ENCODE results near the gene RAB27B.
"Not testable (repeated sequence)": the region's sequence is repeated elsewhere in the genome, so short reads cannot be mapped to it uniquely, and the experiment has no call there.

The RAB27B gene

DNA sequence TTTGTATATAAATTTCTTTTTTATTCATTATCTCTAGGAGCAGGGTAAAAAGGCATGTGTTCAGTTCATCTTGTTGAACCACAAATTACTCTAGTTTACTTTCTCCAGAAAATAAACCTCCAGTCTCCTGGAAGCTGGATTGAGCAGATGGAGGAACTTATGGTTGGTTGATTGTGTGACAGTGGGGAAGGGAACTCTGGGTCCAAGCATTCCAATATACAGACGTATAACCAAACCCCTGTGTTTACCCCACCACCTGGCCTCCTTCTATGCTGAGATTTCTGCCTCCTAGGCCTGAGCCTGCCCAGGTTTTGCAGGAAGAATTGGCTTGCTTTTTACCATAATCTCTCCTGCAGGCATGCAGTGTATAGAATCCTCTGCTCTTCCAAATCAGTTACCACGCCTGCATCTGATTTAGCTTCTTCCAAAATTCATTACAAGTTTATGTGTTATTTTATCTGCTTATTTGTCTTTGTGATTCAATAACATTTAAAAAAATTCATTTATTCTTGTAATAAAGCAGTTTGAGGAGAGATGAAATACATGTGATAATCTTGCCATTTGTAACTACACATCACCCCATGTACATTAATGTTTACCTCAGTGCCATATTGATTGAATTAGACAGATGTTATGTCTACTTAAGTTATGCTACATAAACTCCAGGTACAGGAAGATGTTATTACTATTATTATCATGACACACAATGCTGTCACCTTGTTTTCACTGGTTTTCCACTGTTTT, 2.5 kb upstream of the RAB27B start:
- H3K4me1 Mint-ChIP-seq (ENCODE audit: low read depth in 2 of 2) = peaks cover 10 to 12% of the 10 kb centered on the region in 2 donors
- no peak overlapping the region for H3K4me3 Mint-ChIP-seq
- H3K9me3 Mint-ChIP-seq = no peaks in the 10 kb centered on the region
- ATAC-seq (replicated peaks) (no peak), DNase-seq (no peak)
- H3K36me3 Mint-ChIP-seq (ENCODE audit: insufficient read depth) = no peaks in the 10 kb centered on the region
- H3K27me3 Mint-ChIP-seq = no peaks in the 10 kb centered on the region
- H3K27ac Mint-ChIP-seq = no peak overlapping the region

DNA sequence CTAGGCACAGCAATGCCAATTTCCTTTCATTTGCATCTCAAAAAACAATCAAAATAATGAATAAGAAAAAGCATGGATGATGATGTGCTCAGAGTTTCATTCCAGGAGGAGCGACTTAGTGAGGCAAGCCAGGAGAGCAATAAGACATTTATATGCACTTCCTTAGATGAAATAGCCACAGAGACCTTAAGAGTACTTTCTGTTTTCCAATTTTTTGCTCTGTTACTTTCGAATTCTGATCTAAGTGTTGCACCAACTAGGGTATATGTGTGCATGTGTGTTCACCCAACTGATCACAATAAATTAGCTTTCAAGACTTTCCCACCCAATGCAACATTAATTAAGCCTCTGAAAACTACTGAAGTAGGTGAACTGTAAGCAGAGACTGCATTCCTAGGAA, 709 bp downstream of the RAB27B start:
- Mint-ChIP-seq H3K4me3 (peak overlapping the region; percentile 85 to 86), H3K4me1 (ENCODE audit: low read depth in 2 of 2) (peaks cover 12 to 14% of the 10 kb centered on the region in 2 donors), H3K36me3 (ENCODE audit: insufficient read depth) (no peaks in the 10 kb centered on the region), H3K9me3 (peaks cover 0 to 8% of the 10 kb centered on the region in 2 donors), H3K27ac (peak overlapping the region; percentile 75 to 85), H3K27me3 (no peaks in the 10 kb centered on the region)
- DNase-seq (no peak), ATAC-seq (replicated peaks) (peak; percentile 34)

DNA sequence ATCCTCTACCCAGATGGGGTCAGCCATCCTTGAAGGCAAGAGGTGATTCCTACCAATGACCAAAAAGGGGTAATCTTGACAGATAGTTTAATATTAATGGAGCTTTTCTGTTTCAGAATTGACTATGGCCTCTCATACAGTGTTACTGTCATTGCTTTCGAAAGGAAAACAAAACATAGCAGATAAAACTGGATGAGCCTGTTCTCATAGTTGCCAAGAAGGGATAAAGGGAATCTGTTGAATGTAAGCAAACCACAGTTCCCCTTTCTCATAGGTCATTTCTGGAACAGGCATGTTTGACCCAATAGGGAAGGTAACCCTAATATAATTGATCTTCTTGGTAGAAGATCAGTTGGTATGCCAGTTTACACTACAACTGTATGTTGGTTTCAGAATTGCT, 1.6 kb downstream of the RAB27B start:
- H3K4me1 Mint-ChIP-seq (ENCODE audit: low read depth in 2 of 2) = peaks cover 12 to 15% of the 10 kb centered on the region in 2 donors
- H3K36me3 Mint-ChIP-seq (ENCODE audit: insufficient read depth) = no peaks in the 10 kb centered on the region
- DNase-seq (no peak), ATAC-seq (replicated peaks) (no peak)
- no peaks in the 10 kb centered on the region for H3K27me3 Mint-ChIP-seq
- peaks cover 0 to 8% of the 10 kb centered on the region in 2 donors for H3K9me3 Mint-ChIP-seq
- peak overlapping the region in 1 of 2 donors; percentile 44 for H3K27ac Mint-ChIP-seq
- peak overlapping the region; percentile 27 to 85 for H3K4me3 Mint-ChIP-seq

DNA sequence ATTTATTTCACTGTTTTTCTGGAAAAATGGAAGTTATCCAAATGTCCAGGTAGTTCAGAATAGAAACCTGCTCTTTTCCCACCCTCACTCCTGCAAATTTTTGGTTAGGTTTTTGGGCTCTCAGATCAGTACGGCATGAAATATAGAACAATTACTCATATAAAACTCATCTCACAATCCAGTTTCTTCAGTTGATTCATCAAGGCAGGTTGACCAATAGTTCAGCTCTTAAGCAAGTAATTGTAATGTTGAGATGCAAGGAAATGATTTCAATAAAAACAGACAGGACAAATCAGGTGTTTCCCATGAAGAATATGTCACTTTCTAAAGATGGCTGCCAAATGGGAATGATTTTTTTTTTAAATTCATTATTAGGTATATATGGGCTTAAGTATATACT, 2.0 kb downstream of the RAB27B start:
- H3K4me3 Mint-ChIP-seq = peak overlapping the region in 1 of 2 donors; percentile 27
- peaks cover 12 to 15% of the 10 kb centered on the region in 2 donors for H3K4me1 Mint-ChIP-seq (ENCODE audit: low read depth in 2 of 2)
- DNase-seq (no peak), ATAC-seq (replicated peaks) (no peak)
- H3K27ac Mint-ChIP-seq = peak overlapping the region in 1 of 2 donors; percentile 44
- no peaks in the 10 kb centered on the region for H3K27me3 Mint-ChIP-seq
- H3K36me3 Mint-ChIP-seq (ENCODE audit: insufficient read depth) = no peaks in the 10 kb centered on the region
- peaks cover 0 to 8% of the 10 kb centered on the region in 2 donors for H3K9me3 Mint-ChIP-seq

DNA sequence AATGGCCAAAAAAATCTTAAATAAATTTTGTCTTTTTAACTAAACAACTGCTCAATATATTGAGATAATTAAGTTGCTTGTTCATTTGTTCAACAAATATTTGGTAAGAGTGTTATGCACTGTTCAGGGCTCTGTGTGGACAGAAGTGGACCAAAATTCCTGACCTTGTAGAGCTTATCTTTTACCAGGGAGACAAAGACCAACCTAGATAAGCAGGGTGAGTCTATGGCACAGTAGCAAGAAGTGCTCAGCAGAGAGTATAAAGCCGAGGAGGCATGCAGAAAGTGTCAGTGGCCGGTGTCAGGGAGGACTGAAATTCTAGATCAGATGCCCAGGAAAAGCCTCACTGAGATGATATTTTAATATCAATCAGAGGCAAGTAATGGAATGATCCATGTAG, 2.6 kb downstream of the RAB27B start:
- Mint-ChIP-seq H3K27ac (no peak overlapping the region), H3K4me3 (no peak overlapping the region), H3K4me1 (ENCODE audit: low read depth in 2 of 2) (peaks cover 12 to 15% of the 10 kb centered on the region in 2 donors), H3K9me3 (peaks cover 0 to 8% of the 10 kb centered on the region in 2 donors), H3K36me3 (ENCODE audit: insufficient read depth) (no peaks in the 10 kb centered on the region), H3K27me3 (no peaks in the 10 kb centered on the region)
- DNase-seq = no peak
- ATAC-seq (replicated peaks) = no peak

DNA sequence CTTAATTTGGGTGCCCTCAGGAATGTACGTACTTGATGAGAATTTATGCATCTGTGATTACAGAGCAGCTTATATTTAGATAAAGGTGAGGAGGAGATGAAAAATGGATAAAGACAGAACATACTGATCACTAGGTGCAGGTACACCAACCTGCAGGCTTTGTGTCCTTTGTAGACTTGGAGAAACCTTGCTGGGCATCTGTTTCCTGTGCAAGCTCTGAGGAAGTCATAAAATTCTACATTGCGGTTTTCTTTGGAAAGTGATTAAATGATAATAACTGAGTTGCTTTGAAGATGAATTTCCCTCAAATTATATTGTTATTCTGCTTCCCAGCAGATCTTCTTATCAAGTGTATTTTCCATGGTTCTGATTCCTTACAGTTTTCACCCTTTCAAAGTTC, 7.7 kb downstream of the RAB27B start:
- Mint-ChIP-seq H3K4me3 (no peak overlapping the region), H3K36me3 (ENCODE audit: insufficient read depth) (no peaks in the 10 kb centered on the region), H3K4me1 (ENCODE audit: low read depth in 2 of 2) (peaks cover 0 to 5% of the 10 kb centered on the region in 2 donors), H3K9me3 (peaks cover 0 to 8% of the 10 kb centered on the region in 2 donors), H3K27ac (no peak overlapping the region), H3K27me3 (no peaks in the 10 kb centered on the region)
- DNase-seq (no peak), ATAC-seq (replicated peaks) (no peak)

DNA sequence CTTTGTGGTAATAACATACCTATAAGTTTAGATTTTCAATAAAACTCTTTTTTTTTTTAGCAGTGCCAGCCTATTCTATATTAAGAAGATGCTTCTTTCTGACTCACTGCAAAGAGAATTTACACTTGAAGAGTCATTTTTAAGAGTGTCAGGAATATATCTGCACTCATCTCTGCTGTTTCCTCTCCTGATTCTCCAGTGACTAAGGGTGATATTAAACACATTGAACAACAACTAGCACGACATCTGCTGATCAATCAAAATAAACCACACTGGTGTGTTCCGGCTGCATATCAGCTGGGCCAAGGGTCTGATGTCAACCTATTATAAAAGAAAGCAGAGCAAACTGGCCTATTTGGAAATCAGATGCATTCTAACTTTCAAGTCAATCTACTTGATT, 15.0 kb downstream of the RAB27B start:
- ATAC-seq (replicated peaks) (no peak), DNase-seq (no peak)
- Mint-ChIP-seq H3K36me3 (ENCODE audit: insufficient read depth) (no peaks in the 10 kb centered on the region), H3K4me1 (ENCODE audit: low read depth in 2 of 2) (no peaks in the 10 kb centered on the region), H3K4me3 (no peak overlapping the region), H3K9me3 (no peaks in the 10 kb centered on the region), H3K27ac (no peak overlapping the region), H3K27me3 (no peaks in the 10 kb centered on the region)

DNA sequence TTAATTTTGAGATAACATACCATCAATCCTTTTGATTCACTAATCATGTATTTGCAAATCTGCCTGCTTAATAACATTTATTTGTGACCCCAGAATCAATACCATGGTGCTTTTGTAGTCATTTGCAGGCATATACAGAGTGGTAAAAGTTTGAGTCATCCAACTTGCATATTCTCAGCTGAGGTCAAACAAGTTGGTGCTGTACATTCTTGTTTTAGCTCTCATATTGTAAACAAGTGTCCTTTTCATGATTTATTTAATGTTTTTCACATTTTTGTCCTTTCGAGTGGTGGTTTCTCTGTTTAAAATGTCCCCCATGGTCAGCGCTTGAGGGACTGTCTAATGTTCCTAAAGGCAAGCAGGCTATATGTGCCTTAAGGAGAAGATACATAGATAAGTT, 17.5 kb downstream of the RAB27B start:
- H3K27me3 Mint-ChIP-seq = no peaks in the 10 kb centered on the region

DNA sequence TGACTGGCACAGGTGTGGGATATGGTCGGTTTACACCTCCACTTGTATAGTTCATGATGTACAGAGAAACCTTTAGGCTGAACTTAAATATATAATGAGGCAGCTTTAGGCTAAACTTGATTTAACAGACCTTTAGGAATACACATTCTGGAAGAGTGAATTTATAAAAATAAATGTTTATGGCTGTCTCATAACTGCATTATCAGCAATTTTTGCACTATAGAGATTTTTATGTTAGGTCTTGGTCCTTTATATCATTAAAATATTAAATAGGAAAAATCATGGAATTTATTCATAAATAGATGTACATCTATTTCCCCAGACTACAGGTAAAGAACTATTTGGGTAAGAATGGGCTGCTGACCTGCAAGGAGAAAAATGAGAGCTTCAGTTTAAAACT, 19.8 kb downstream of the RAB27B start:
- H3K27ac Mint-ChIP-seq = peak overlapping the region in 1 of 2 donors; percentile 28
- no peaks in the 10 kb centered on the region for H3K27me3 Mint-ChIP-seq
- no peaks in the 10 kb centered on the region for H3K36me3 Mint-ChIP-seq (ENCODE audit: insufficient read depth)
- no peaks in the 10 kb centered on the region for H3K9me3 Mint-ChIP-seq
- no peak for DNase-seq
- no peak overlapping the region for H3K4me3 Mint-ChIP-seq
- no peak for ATAC-seq (replicated peaks)
- peaks cover 7 to 8% of the 10 kb centered on the region in 2 donors for H3K4me1 Mint-ChIP-seq (ENCODE audit: low read depth in 2 of 2)

More for the DNA sequence above, 17.5 kb downstream of the RAB27B start:
- no peaks in the 10 kb centered on the region for H3K4me1 Mint-ChIP-seq (ENCODE audit: low read depth in 2 of 2)
- no peak for DNase-seq
- H3K36me3 Mint-ChIP-seq (ENCODE audit: insufficient read depth) = no peaks in the 10 kb centered on the region
- no peak for ATAC-seq (replicated peaks)
- no peak overlapping the region for H3K27ac Mint-ChIP-seq
- H3K9me3 Mint-ChIP-seq = no peaks in the 10 kb centered on the region
- H3K4me3 Mint-ChIP-seq = no peak overlapping the region

DNA sequence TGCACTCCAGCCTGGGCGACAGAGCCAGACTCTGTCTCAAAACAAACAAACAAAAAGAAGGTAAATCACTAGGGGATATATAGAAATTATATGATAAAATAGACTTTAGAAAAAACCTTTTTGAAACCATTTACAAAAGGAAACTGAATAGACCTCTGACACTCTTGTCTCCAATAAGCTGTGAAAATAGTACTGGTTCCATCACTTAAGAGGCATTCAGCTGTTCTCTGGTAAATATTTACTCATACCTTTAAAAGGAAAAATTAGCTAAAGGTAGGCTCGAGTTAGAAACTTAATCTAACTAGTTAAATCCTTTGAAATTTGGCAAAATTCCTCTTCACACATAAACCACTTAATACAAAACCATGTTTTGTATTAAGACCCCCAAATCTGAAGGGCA, 21.4 kb downstream of the RAB27B start:
- Mint-ChIP-seq H3K9me3 (no peaks in the 10 kb centered on the region), H3K27ac (no peak overlapping the region), H3K4me1 (ENCODE audit: low read depth in 2 of 2) (peaks cover 8 to 13% of the 10 kb centered on the region in 2 donors), H3K4me3 (no peak overlapping the region), H3K27me3 (no peaks in the 10 kb centered on the region), H3K36me3 (ENCODE audit: insufficient read depth) (no peaks in the 10 kb centered on the region)
- DNase-seq (no peak), ATAC-seq (replicated peaks) (no peak)

DNA sequence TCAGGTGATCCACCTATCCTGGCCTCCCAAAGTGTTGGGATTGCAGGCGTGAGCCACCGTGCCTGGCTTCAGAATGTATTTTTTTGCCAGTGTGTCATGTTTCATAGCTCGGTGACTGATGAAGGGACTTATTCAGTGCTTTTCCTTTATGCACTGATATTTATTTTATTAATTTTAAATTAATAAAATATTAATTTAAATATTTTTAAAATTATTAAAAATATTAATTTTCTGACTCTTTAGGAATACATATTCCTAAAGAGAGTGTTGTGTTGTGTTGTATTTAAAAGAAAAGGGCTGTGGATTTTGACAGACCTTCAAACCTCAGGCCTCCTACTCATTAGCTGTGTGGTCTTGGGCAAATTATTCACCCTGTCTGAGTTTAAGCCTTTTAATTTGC, 22.3 kb downstream of the RAB27B start:
- Mint-ChIP-seq H3K9me3 (no peaks in the 10 kb centered on the region), H3K4me3 (no peak overlapping the region), H3K4me1 (ENCODE audit: low read depth in 2 of 2) (peaks cover 8 to 13% of the 10 kb centered on the region in 2 donors), H3K27me3 (no peaks in the 10 kb centered on the region), H3K27ac (no peak overlapping the region), H3K36me3 (ENCODE audit: insufficient read depth) (no peaks in the 10 kb centered on the region)
- DNase-seq (no peak), ATAC-seq (replicated peaks) (no peak)

DNA sequence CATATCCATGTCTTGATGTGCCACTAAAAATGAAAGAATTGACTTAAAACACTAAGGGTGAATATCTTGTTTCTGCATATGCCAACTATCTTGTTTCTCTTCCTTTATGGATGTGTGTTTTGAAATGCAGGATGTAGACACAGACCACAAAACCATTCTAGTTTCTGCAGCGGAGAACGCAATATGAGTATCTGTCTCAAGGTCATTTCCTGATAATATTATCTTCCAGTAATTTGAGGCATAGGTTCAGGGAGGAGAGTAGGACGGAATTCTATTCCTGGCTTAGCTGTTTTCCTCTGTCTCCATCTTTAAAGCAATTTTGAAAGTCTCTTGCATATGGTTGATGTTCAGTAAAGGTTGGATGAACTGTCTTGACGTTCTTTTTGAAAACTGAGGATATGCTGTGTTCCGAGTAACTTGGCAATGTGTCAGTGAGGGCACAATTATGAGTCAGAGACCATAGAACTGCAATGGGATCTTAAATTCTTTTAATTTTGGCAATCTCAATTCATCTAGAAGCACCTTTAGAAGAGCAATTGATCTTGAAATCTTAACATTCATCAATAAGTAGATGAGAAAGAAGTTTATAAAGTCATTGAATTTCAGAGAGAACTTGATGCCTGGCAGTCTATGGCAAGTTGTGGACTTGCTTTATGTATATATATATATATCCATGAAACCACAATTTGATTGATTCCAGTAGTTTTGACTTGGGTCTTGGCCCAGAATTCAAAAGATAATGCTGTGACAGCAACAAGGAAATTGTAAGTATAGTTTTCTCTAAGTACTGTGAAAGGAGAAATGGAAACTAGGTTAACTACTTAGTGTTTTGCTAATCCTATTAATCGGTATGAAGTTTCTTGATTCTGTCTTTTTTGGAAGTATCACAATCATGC, 24.8 kb downstream of the RAB27B start:
- Mint-ChIP-seq H3K9me3 (no peaks in the 10 kb centered on the region), H3K4me1 (ENCODE audit: low read depth in 2 of 2) (peaks cover 8 to 21% of the 10 kb centered on the region in 2 donors), H3K4me3 (peak overlapping the region in 1 of 2 donors; percentile 33), H3K36me3 (ENCODE audit: insufficient read depth) (no peaks in the 10 kb centered on the region), H3K27me3 (no peaks in the 10 kb centered on the region), H3K27ac (no peak overlapping the region)
- ATAC-seq (replicated peaks) (no peak), DNase-seq (no peak)

DNA sequence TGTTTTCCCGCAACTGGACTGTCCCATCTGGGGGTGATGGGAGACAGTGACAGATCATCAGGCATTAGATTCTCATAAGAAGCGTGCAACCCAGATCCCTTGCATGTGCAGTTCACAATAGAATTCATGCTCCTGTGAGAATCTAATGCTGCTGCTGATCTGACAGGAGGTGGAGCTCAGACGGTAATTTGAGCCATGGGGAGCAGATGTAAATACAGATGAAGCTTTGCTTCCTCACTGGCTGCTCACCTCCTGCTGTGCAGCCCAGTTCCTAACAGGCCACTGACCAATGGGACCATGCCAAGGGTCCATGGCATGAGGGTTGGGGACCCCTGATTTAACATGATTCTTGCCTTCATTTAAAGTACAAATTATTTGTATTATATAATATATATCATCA, 26.8 kb downstream of the RAB27B start:
- H3K27ac Mint-ChIP-seq; H3K4me3 Mint-ChIP-seq; ATAC-seq (replicated peaks); DNase-seq; H3K9me3 Mint-ChIP-seq; H3K36me3 Mint-ChIP-seq (ENCODE audit: insufficient read depth); H3K27me3 Mint-ChIP-seq: not testable (repeated sequence)
- H3K4me1 Mint-ChIP-seq (ENCODE audit: low read depth in 2 of 2) = peaks cover 8 to 21% of the 10 kb centered on the region in 2 donors

Measured in effector memory CD8-positive, alpha-beta T cell (primary cell).